CD14-positive monocyte (primary cell): ENCODE measurements around the gene SLC25A21. TPM values are rescaled to one million over a fixed set of nuclear protein-coding genes. Genes with fewer than 3 reads are reported as not detected.

Experiments used
- DNase-seq, 3 donors: peaks; one replicate each; pipeline ENCODE4 v3.0.0-alpha.2; 2011 to 2022
- H2AFZ ChIP-seq: 2 replicates; pipeline ENCODE4 v1.6.0; 2012; ENCODE audit warnings: mild to moderate bottlenecking, low read depth, low read length, inconsistent platforms; ENCODE audit not compliant: insufficient read depth, poor library complexity, severe bottlenecking
- H3K27ac ChIP-seq, 2 donors: 1 replicate in 1 of 2; 2 replicates in 1 of 2; pipeline ENCODE4 v1.5.1; 2012 to 2013; ENCODE audit warnings: low read length in 2 of 2, control low read depth in 1 of 2, inconsistent platforms in 1 of 2, low read depth in 1 of 2, mild to moderate bottlenecking in 1 of 2
- H3K27me3 ChIP-seq, 2 donors: one replicate each; pipeline versions ENCODE4 v1.6.0 to v1.6.1; 2011 to 2013; ENCODE audit warnings: low read length in 2 of 2; ENCODE audit not compliant: control insufficient read depth in 2 of 2, insufficient read depth in 2 of 2
- H3K36me3 ChIP-seq, 2 donors: replicated peaks in 1 of 2; 1 replicate in 1 of 2; 2 replicates in 1 of 2; pipeline versions ENCODE4 v1.5.1 to v1.6.1; 2012 to 2013; ENCODE audit warnings: low read length in 2 of 2, control low read depth in 1 of 2, inconsistent platforms in 1 of 2, mild to moderate bottlenecking in 1 of 2; ENCODE audit not compliant: insufficient read depth in 2 of 2, control insufficient read depth in 1 of 2
- H3K4me1 ChIP-seq, 2 donors: 1 replicate in 1 of 2; 2 replicates in 1 of 2; pipeline versions ENCODE4 v1.5.1 to v1.6.1; 2012 to 2013; ENCODE audit warnings: low read length in 2 of 2, control low read depth in 1 of 2, inconsistent platforms in 1 of 2, mild to moderate bottlenecking in 1 of 2, moderate library complexity in 1 of 2; ENCODE audit not compliant: insufficient read depth in 2 of 2, control insufficient read depth in 1 of 2
- H3K4me2 ChIP-seq: replicated peaks from 2 replicates; pipeline ENCODE3; 2012; ENCODE audit warnings: low read length, moderate library complexity, mild to moderate bottlenecking; ENCODE audit not compliant: poor library complexity, severe bottlenecking; ENCODE audit errors: extremely low read depth
- H3K4me3 ChIP-seq, 3 experiments: fragments of 200-600 bp in 1 of 3; sonication (generic) in 1 of 3; replicated peaks in 1 of 3; 1 replicate in 2 of 3; 2 replicates in 1 of 3; pipeline ENCODE4 v1.5.1; 2011 to 2013; ENCODE audit warnings: low read length in 3 of 3, mild to moderate bottlenecking in 3 of 3, control low read depth in 2 of 3, low read depth in 2 of 3, inconsistent platforms in 1 of 3, moderate library complexity in 1 of 3
- H3K79me2 ChIP-seq: 2 replicates; pipeline ENCODE4 v1.6.0; 2012; ENCODE audit warnings: mild to moderate bottlenecking, control low read depth, inconsistent platforms, low read length, moderate library complexity; ENCODE audit not compliant: insufficient read depth
- H3K9ac ChIP-seq: 2 replicates; pipeline ENCODE4 v1.6.0; 2017; ENCODE audit warnings: low read length, mild to moderate bottlenecking; ENCODE audit not compliant: insufficient read depth, poor library complexity, severe bottlenecking
- H3K9me3 ChIP-seq, 2 donors: replicated peaks in 1 of 2; 1 replicate in 1 of 2; 2 replicates in 1 of 2; pipeline versions ENCODE4 v1.5.1 to v1.6.1; 2012 to 2013; ENCODE audit warnings: low read length in 2 of 2, control low read depth in 1 of 2; ENCODE audit not compliant: control insufficient read depth in 1 of 2, insufficient read depth in 1 of 2
- H4K20me1 ChIP-seq: 2 replicates; pipeline ENCODE4 v1.6.0; 2012; ENCODE audit warnings: mild to moderate bottlenecking, low read length, control low read depth, moderate library complexity; ENCODE audit not compliant: insufficient read depth
- H3K27ac Mint-ChIP-seq, 7 donors: one replicate each; pipeline ENCODE4 v1.8.0; 2020; ENCODE audit warnings: mild to moderate bottlenecking in 7 of 7, mixed read lengths in 7 of 7, moderate library complexity in 6 of 7, inconsistent platforms in 2 of 7
- H3K27me3 Mint-ChIP-seq, 3 donors: one replicate each; pipeline ENCODE4 v1.8.0; 2021 to 2022; ENCODE audit warnings: low read depth in 3 of 3, mild to moderate bottlenecking in 3 of 3, mixed read lengths in 3 of 3, moderate library complexity in 3 of 3, inconsistent platforms in 1 of 3
- H3K36me3 Mint-ChIP-seq, 2 donors: one replicate each; pipeline ENCODE4 v1.8.0; 2020; ENCODE audit warnings: mixed read lengths in 2 of 2, inconsistent platforms in 1 of 2, mild to moderate bottlenecking in 1 of 2
- H3K4me1 Mint-ChIP-seq: one replicate; pipeline ENCODE4 v1.8.0; 2020; ENCODE audit warnings: mild to moderate bottlenecking, mixed read lengths
- H3K4me3 Mint-ChIP-seq, 2 donors: one replicate each; pipeline ENCODE4 v1.8.0; 2020; ENCODE audit warnings: mild to moderate bottlenecking in 2 of 2, mixed read lengths in 2 of 2, moderate library complexity in 1 of 2
- H3K9me3 Mint-ChIP-seq, 7 donors: one replicate each; pipeline ENCODE4 v1.8.0; 2020 to 2022; ENCODE audit warnings: mixed read lengths in 7 of 7, mild to moderate bottlenecking in 6 of 7, moderate library complexity in 6 of 7, inconsistent platforms in 2 of 7
- WGBS: methylation state at CpG from one replicate; pipeline ENCODE4 v1.1.5; 2013; ENCODE audit warnings: missing lambda C conversion rate; ENCODE audit not compliant: insufficient coverage; 5-methylcytosine and 5-hydroxymethylcytosine counted together
- intact Hi-C, 2 donors: fragments of 100-400 bp; cut with micrococcal nuclease; formaldehyde crosslinking; loops; one replicate each; pipeline versions ENCODE4 v1.15.0 to v1.15.1; 2023
- polyA plus RNA-seq, 3 donors: library from polyadenylated mRNA; depleted of rRNA in 1 of 3; unstranded in 2 of 3; stranded (reverse) in 1 of 3; fragments of 300-500 nt in 2 of 3; fragments of >200 nt in 1 of 3; fragmentation: Illumina TruSeq in 2 of 3; gene quantifications; 1 replicate in 2 of 3; 2 replicates in 1 of 3; pipeline ENCODE4 v1.2.3, GENCODE V29; 2012 to 2021
- TF ChIP-seq, protein P1 (sequence below): fragments of 200-600 bp; IDR thresholded peaks from one replicate; pipeline ENCODE4 v1.8.0; 2022; ENCODE audit warnings: antibody characterized with exemption, mild to moderate bottlenecking

The SLC25A21 gene
- polyA plus RNA-seq, 3 donors = not detected

DNA sequence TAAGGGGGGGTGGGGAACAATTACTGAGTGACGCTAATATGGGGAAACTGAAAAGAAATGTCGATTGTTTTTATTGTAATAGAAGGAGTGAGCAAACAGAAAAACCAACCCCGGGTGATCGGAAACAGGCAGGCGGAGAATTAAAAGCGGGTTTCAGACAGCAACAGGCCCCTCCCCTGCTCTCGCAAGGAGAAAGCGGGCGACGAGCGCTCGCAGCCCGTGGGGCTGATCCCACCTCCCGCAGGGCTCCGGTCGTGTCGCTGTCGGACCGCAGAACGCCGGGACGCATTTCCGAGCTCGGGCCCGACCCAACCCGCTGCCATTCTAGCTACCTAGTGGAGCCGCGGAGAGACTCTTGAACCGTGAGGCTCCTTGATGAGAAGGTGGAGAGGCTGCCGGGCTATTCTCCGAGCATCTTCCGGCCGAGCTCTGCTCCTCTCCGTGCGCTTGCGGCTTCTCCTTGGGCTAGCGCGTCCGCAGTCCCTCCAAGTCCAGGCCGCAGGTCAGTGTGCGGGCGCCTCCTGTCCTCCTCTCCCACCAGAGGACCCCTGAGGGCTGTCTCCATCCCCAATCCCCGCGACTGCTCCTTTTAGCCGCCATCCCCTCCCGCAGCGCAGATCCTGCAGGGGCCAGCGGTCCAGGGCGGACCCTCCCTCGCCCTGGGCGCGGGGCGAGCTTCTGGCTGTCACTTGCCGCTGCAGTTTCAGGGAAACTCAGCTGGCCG, 514.8 kb downstream of the SLC25A21 start:
- no peak overlapping the region for H3K27ac Mint-ChIP-seq
- H4K20me1 ChIP-seq = no peaks in the 10 kb centered on the region
- no peak overlapping the region for H3K4me2 ChIP-seq
- no peaks in the 10 kb centered on the region for H3K36me3 ChIP-seq
- H3K27me3 Mint-ChIP-seq = peaks cover 98 to 100% (median 100%) of the 10 kb centered on the region in 3 donors
- H3K4me3 ChIP-seq = no peak overlapping the region
- H3K79me2 ChIP-seq = no peaks in the 10 kb centered on the region
- H3K4me1 Mint-ChIP-seq = peaks cover 33% of the 10 kb centered on the region
- intact Hi-C loops = no loop called here
- WGBS = 3% methylated on average over 55 of the region's 55 CpGs
- no peak overlapping the region for H2AFZ ChIP-seq
- no peak overlapping the region for H3K27ac ChIP-seq
- no peak for DNase-seq
- no peak overlapping the region for H3K9ac ChIP-seq
- H3K4me3 Mint-ChIP-seq = peak overlapping the region in 1 of 2 donors; percentile 76
- peaks cover 11 to 31% of the 10 kb centered on the region in 2 donors for H3K36me3 Mint-ChIP-seq
- H3K27me3 ChIP-seq = peaks cover 93 to 100% of the 10 kb centered on the region in 2 donors
- peaks cover 20 to 73% (median 60%) of the 10 kb centered on the region in 7 donors for H3K9me3 Mint-ChIP-seq
- H3K4me1 ChIP-seq = peaks cover 7 to 10% of the 10 kb centered on the region in 2 donors
- TF ChIP-seq, protein P1, sequence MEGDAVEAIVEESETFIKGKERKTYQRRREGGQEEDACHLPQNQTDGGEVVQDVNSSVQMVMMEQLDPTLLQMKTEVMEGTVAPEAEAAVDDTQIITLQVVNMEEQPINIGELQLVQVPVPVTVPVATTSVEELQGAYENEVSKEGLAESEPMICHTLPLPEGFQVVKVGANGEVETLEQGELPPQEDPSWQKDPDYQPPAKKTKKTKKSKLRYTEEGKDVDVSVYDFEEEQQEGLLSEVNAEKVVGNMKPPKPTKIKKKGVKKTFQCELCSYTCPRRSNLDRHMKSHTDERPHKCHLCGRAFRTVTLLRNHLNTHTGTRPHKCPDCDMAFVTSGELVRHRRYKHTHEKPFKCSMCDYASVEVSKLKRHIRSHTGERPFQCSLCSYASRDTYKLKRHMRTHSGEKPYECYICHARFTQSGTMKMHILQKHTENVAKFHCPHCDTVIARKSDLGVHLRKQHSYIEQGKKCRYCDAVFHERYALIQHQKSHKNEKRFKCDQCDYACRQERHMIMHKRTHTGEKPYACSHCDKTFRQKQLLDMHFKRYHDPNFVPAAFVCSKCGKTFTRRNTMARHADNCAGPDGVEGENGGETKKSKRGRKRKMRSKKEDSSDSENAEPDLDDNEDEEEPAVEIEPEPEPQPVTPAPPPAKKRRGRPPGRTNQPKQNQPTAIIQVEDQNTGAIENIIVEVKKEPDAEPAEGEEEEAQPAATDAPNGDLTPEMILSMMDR = no peak
- peaks cover 39 to 90% of the 10 kb centered on the region in 2 donors for H3K9me3 ChIP-seq

DNA sequence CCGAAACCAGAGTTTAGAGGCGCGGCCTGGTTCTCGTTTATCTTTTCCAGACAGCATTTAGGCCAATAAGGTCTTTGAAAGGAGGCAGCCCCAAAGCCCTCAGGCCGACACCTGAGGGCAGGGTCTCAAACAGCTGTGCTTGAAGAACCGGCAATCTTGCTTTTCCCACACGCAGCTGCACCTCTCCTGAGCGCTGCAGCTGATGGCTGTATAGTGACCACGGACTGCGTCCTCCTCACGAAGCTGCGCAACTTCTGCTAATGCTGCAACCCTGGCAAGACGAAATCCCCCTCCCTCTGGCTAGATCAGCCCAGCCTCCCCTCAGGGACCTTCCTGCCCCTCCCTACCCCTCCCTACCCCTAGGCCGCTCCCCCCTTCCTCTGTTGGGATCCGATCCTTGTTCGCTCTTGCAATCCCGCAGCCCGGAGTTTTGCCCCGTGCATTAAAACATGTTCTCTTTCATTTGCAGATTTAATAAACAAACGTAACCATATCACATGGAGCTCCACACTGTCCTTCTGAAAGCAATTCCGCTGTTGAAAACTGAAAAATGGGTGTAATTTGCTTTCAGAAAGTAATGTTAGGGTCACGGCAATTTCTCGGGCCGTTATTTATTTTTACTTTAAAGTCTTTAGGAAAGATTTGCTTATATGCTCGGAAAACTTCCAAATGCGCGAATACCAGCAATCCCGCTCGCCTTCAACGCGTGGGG, 515.6 kb downstream of the SLC25A21 start:
- H3K27ac ChIP-seq = no peak overlapping the region
- TF ChIP-seq, protein P1 = no peak
- H3K4me3 Mint-ChIP-seq = peak overlapping the region in 1 of 2 donors; percentile 70
- no peak for DNase-seq
- peaks cover 7 to 9% of the 10 kb centered on the region in 2 donors for H3K4me1 ChIP-seq
- peaks cover 26% of the 10 kb centered on the region for H3K4me1 Mint-ChIP-seq
- peaks cover 96 to 100% (median 98%) of the 10 kb centered on the region in 3 donors for H3K27me3 Mint-ChIP-seq
- WGBS = 3% methylated on average over 21 of the region's 31 CpGs
- H2AFZ ChIP-seq = no peak overlapping the region
- H3K27me3 ChIP-seq = peaks cover 91 to 99% of the 10 kb centered on the region in 2 donors
- H3K9ac ChIP-seq = no peak overlapping the region
- no peak overlapping the region for H3K4me3 ChIP-seq
- H4K20me1 ChIP-seq = no peaks in the 10 kb centered on the region
- H3K27ac Mint-ChIP-seq = no peak overlapping the region
- no peaks in the 10 kb centered on the region for H3K36me3 ChIP-seq
- H3K36me3 Mint-ChIP-seq = peaks cover 8 to 25% of the 10 kb centered on the region in 2 donors
- peaks cover 16 to 66% (median 53%) of the 10 kb centered on the region in 7 donors for H3K9me3 Mint-ChIP-seq
- H3K4me2 ChIP-seq = no peak overlapping the region
- intact Hi-C loops = no loop called here
- H3K9me3 ChIP-seq = peaks cover 36 to 84% of the 10 kb centered on the region in 2 donors
- H3K79me2 ChIP-seq = no peaks in the 10 kb centered on the region
